ENCODE data around the gene PRKAR1B.
"Not testable (repeated sequence)": the region's sequence is repeated elsewhere in the genome, so short reads cannot be mapped to it uniquely, and the experiment has no call there.

PRKAR1B gene

DNA sequence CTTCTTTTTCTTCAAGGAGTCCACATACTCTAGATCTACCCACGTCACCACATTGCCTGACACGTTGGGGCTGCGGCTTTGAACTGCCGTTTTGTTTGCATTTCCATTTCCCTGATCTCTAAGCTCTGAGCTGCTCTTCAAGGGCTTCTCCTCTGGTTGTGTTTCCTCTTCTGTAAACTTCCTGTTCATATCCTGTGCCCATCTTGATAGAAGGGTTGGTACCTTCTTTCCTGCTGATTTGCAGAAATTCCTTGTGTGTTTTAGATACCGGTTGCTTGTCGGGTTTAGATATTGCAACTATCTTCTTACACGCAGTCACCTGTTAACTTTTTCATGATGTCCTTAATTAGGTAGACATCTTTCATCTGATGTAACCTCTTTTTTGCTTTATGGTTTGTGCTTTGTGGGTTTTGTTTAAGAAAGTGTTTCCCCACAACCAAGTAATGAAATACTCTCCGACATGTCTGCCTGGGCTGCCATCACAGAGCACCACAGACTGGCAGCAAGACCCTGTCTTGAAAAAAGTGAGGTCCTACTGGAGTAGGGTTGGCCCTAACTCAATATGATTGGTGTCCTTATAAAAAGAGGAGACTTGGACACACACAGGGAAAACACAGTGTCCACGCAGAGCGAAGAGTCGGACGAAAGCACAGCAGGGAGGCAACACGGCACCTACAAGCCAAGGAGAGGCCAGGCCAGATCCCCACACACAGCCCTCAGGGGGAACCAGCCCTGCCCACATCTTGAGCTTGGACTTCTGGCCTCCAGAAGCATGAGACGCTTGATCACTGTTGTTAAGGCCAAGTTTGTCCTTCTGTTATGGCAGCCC lies 108.3 kb downstream of the PRKAR1B start:
- DNase-seq: no peak

DNA sequence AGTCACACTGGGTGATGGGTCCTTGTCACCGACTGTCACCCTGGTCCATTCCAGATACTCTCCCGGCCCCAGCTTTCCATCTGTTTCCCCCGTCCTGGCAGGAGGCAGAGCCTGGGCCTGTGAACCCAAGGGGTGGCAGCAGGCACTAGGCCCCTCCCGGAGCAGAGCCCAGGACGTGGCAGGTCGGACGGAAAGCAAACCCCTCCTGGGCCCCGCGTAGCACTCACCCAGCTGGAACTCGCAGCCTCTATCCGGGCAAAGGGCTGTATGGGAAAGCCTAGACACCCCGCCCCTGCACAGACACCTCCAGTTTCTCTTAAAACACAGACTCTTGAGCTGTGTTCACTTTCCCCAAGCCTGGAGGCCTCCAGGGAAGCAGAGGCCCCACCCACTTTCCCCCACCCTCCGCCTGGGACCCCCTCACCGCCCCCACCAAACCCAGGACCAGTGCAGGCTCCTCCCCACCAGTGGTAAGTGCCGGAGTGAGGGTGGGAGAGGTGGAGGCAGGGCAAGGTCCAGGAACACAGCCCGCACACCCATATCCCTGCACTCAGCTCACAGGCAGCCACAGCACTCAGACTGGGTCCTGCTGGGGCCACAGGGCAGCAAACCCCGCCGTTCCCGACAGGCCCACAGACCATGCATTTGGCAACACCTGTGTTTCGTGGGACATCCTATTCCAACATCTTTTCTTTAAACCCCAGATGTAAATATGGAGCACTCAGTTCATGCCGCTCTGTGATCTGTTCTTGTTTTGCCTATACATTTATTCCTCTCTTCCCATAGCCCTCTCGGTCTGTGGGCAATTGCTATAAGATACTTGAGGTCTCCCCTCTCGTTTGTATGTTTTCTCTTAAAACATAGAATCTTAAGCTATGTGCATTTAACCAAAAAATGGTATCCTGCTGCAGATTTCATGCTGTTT lies 109.2 kb downstream of the PRKAR1B start:
- DNase-seq: no peak

DNA sequence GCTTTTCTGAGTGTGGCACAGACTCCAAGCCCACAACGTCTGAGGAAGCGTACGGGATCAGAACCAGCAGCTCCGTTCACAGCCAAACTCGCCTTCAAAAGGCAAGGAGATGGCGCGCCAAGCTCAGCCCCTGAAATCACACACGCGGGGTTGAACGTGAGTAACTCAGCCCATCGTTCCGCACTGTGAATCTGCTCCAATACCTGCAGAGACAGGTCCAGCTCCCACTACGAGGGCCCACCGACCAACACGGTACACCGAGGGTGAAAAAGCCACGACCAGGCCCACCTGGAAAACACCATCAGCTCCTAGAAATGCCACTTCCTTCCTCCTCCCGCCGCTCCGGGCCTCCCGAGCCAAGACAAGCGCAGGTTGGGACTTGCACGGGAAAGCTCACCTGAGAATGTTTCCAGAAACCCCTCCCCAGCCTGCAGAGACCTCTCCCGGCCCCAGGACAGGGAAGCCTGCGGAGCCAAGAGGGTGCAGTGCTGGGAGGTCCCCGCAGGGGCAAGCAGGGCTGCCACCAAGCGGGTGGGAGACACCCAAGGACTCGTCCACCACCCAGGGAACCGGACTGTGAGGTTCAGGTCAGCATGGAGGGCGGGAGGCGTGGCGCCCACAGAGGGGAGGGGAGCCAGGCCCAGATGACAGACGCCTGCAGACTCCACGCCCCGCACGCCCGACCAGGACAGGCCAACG lies 113.5 kb downstream of the PRKAR1B start:
- DNase-seq: no peak

DNA sequence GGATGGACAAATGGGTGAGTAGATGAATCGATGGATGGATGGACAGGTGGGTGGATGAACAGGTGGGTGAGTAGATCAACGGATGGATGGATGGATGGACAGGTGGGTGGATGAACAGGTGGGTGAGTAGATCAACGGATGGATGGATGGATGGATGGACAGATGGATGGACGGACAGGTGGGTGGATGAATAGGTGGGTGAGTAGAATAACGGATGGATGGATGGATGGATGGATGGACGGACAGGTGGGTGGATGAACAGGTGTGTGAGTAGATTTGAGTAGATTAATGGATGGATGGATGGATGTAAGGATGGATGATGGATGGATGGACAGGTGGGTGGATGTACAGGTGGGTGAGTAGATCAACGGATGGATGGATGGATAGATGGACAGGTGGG lies 115.2 kb downstream of the PRKAR1B start:
- DNase-seq: not testable (repeated sequence)

DNA sequence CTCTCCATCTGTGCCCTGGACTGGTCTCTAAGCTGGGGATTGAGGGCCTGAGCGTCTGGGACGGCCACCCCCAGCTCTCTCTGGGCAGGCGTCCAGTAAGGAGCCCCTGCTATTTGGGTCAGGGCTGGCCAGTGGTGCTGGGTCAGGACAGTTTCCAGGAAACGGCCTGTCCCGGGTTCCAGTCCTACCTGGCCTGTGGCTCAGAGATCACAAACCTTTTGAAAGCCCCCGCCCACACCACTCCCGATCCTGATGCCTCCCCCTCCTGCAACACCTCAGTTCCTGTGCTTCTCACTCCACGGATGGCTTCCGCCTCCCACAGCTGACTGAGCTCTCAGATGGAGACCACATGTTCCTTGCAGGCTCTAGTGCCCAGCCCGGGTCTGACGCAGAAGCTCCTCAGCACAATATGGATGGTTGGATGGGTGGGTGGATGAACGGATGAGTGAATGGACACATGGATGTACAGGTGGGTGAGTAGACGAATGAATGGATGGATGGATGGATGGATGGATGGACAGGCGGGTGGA lies 115.7 kb downstream of the PRKAR1B start:
- no peak for DNase-seq

DNA sequence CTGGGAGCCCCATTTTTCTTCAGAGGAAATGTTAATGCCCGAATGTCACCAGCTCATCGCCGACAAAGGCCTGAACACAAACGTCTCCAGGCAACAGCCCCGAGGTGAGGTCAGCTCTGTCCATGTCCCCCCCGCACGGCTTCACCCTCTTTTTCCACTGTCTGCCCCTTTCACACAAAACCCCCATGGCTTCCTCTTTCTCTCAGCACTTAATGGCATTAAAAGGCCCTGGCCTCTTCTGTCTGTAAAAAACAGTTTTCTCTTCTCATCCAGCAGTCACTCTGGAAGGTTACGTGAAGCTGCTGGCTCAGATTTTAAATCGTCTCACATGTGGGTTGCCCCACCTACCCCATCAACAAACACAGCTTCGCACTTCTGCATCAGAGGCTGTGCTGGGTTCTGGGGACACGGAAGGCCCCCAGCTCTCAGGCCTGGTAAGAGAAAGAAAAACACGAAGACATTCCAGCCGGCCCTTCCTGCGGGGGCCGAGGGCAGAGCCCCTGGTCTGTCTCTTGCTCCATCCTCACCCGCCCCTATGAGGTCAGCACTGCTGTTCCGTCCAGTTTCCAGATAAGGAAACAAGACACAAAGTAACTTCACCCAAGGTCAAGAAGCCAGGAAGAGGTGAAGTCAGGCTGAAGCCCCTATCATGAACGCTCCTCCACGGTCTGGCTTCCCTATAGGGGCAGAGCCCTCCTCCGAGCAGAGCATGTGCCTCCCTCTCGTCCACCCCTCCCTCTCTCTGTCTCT lies 116.4 kb downstream of the PRKAR1B start:
- DNase-seq: no peak

DNA sequence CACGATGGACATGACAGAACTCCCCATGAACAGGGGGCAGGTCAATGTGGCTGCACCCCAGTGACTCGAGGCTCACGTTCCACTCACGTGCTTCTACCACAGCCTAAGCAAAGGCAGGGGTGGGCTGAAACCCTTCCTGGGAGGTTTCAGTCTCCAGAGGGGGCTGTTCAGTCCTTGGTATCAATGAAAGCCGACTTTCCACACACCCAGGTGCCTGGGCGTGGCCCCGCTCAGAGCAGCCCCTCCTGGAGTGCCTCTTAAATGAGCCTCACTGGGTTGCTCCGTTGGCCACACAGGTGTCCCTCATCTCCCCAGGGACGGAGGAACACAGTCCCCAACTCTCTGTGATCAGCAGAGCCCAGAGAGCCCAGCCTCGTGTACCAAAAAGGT lies 116.9 kb downstream of the PRKAR1B start:
- DNase-seq: no peak

DNA sequence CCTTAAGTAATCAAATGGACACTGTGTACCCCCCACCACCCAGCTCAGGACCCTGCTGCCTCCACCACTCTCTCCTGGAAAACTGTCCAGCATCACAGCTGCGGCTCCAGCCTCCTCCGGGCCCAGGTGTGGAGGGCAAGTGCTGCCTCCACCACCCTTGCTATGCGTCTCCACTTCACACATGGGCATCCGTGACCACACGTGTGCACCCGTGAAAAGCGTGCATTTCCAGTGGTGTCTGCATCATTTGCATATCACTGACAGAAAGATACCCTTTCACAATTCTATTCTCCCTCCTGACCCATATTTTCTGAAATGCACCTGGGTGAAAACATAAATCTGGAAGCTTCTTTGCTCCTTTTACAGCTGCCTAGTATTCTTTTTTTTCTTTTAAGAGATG lies 117.7 kb downstream of the PRKAR1B start:
- DNase-seq: no peak

- no peak for DNase-seq
These were observed 118.1 kb downstream of the PRKAR1B start for GRCh38 chr7:608954-609353.

DNA sequence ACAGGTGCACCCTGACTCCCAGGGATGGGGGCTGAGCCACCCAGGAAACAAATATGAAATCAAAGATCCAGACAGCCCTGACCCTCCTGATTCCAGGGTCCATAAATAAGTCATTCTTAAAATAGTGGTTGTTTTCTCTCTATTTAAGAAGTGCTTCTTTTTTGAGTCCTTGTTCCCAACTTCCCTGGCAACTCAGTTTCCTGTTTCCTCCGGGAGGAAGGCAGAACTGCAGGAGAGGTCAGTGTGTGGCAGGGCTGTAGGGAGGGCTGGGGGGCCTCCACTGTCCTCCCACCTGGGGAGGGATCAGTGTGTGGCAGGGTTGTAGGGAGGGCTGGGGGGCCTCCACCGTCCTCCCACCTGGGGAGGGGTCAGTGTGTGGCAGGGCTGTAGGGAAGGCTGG lies 118.7 kb downstream of the PRKAR1B start:
- DNase-seq: no peak

DNA sequence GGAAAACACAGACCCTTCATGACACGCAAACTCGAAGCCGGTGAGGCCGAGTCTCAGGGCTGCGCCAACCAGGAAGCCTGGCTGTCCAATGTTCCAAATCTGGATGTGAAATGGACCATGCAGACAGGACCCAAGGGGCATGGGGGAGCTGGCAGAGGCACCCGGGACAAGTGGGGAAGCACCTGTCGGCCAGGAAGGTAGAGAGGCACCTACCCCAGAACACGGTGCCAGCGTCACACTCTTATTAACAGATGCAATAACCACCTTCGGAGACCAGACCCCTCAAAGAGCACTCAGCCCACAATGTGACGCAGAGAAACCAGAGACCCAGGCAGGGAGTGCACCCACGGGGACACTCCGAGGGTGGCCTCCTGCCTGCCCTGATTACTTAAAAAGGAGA lies 119.1 kb downstream of the PRKAR1B start:
- no peak for DNase-seq

GRCh38 chr7:605661-606450 lies 121.2 kb downstream of the PRKAR1B start:
- no peak for DNase-seq

DNA sequence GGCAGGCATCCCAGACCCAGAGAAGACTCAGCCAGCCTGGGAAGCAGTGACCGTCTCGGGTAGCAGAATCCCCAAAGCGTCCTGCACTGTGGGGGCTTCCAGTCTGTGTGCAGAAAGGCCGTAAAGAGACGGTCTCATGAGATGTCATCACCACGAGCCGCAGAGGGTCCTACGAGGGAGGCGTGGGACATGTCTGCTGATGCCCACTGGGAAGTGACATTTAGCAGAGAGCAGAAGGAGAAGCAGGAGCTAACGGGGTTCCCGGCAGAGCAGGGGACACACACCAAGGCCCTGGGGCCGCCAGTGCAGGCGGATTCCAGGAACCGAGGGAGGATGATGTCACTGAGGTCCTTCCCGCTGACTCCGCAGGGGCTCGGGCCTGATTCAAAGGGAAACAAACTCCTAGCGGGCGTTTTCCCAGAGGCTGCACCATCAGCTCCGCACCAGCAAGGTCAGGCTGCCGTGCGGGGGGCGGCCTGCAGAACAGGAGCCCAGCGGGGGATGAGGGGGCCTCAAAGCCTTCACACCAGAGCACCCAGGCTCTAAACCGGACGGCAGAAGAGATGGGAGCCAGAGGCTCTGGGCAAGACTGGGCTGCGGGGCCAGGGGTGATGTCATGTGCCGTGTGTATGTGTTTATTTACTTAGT lies 122.1 kb downstream of the PRKAR1B start:
- no peak for DNase-seq

GRCh38 chr7:604001-604883 lies 122.8 kb downstream of the PRKAR1B start:
- no peak for DNase-seq

- no peak for DNase-seq
These were observed 123.7 kb downstream of the PRKAR1B start for GRCh38 chr7:603152-603951.

- no peak for DNase-seq
These were observed 124.5 kb downstream of the PRKAR1B start for GRCh38 chr7:602341-603141.

DNA sequence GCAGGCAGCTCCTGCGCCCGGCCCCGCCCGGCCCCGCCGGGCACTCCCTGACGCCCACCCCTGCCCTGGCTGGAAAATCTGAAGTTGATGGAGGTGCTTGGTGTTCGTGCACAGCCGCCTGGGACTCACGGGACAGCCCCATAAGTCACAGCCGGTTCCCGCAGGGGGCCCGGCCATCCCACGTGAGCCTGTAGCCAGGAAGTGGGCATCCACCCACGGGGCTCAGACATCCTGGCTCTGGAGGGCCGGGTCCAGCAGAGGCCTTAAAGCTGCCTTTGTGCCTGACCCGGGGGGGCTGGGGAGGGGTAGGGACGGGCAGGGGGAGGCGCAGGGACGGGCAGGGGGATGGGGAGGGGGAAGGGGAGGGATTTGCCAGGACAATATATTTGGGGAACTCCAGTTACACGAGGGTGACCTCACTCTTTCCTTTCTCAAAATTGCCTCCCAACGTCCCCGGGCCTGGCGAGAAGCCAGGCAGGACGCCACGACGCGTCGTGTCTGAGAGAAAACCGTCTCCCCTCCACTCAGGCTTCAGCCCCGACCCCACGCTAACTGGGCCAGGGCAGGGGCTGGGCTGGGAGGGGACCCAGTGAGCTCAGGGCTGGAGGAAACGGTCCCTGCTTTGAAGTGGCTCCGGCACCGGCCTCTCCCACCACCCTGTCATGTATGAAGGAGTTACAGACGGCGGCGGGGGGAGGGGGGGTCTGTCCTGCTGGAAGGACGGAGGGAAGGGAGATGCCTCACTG lies 125.3 kb downstream of the PRKAR1B start:
- DNase-seq: no peak
